SK-N-SH treated with all-trans-retinoic acid at 6 μM for 48 hours (cell line): ENCODE data around the gene ABHD11.

Source experiments
- ATAC-seq: fragments of 200-7000 bp; cut with Tn5 transposase; 3 replicates; pipeline ENCODE4 v1.9.1; 2020; ENCODE audit warnings: mild to moderate bottlenecking, moderate library complexity
- ARNTL ChIP-seq: fragments of 450-650 bp; formaldehyde crosslinking; IDR thresholded peaks from 2 replicates; pipeline ENCODE4 v1.5.0; 2020; ENCODE audit warnings: low read depth, mild to moderate bottlenecking, moderate library complexity, borderline replicate concordance
- BACH2 ChIP-seq: fragments of 250-450 bp; sonication (Bioruptor Pico); IDR thresholded peaks from 2 replicates; pipeline ENCODE4 v1.9.0; 2021; ENCODE audit warnings: mild to moderate bottlenecking, borderline replicate concordance
- CSDC2 ChIP-seq: fragments of 250-450 bp; sonication (Bioruptor Pico); IDR thresholded peaks from 2 replicates; pipeline ENCODE4 v1.5.0; 2020; ENCODE audit warnings: mild to moderate bottlenecking, moderate library complexity
- ESRRG ChIP-seq: fragments of 250-450 bp; sonication (Bioruptor Pico); IDR thresholded peaks from 2 replicates; pipeline ENCODE4 v1.6.1; 2021; ENCODE audit warnings: mild to moderate bottlenecking
- GLIS3 ChIP-seq: fragments of 250-450 bp; sonication (Bioruptor Pico); IDR thresholded peaks from 2 replicates; pipeline ENCODE4 v1.5.0; 2020; ENCODE audit warnings: mild to moderate bottlenecking, moderate library complexity
- ISL1 ChIP-seq: fragments of 250-450 bp; sonication (Bioruptor Pico); IDR thresholded peaks from 2 replicates; pipeline ENCODE4 v2.1.2; 2022; ENCODE audit warnings: mild to moderate bottlenecking, moderate library complexity
- OSR1 ChIP-seq: fragments of 250-450 bp; sonication (Bioruptor Pico); IDR thresholded peaks from 2 replicates; pipeline ENCODE4 v1.8.0; 2022; ENCODE audit warnings: moderate library complexity, mild to moderate bottlenecking, inconsistent platforms
- PPARA ChIP-seq: fragments of 250-450 bp; sonication (Bioruptor Pico); IDR thresholded peaks from 2 replicates; pipeline ENCODE4 v1.5.0; 2020; ENCODE audit warnings: mild to moderate bottlenecking, borderline replicate concordance
- RARB ChIP-seq: fragments of 250-450 bp; sonication (Bioruptor Pico); IDR thresholded peaks from 2 replicates; pipeline ENCODE4 v1.8.0; 2021; ENCODE audit warnings: mild to moderate bottlenecking, moderate library complexity
- SNAI2 ChIP-seq: fragments of 250-450 bp; sonication (Bioruptor Pico); IDR thresholded peaks from 2 replicates; pipeline ENCODE4 v1.5.0; 2020; ENCODE audit warnings: mild to moderate bottlenecking, moderate library complexity
- TCF4 ChIP-seq: fragments of 250-450 bp; sonication (Bioruptor Pico); IDR thresholded peaks from 2 replicates; pipeline ENCODE4 v1.8.0; 2021; ENCODE audit warnings: mild to moderate bottlenecking, moderate library complexity, borderline replicate concordance
- TOX ChIP-seq: fragments of 250-450 bp; sonication (Bioruptor Pico); IDR thresholded peaks from 2 replicates; pipeline ENCODE4 v1.8.0; 2021; ENCODE audit warnings: mild to moderate bottlenecking, moderate library complexity, borderline replicate concordance
- ZC3H10 ChIP-seq: fragments of 250-450 bp; sonication (Bioruptor Pico); IDR thresholded peaks from 2 replicates; pipeline ENCODE4 v1.5.1; 2021; ENCODE audit warnings: mild to moderate bottlenecking, moderate library complexity
- ZFP3 ChIP-seq: fragments of 250-450 bp; sonication (Bioruptor Pico); IDR thresholded peaks from 2 replicates; pipeline ENCODE4 v1.5.0; 2020; ENCODE audit warnings: mild to moderate bottlenecking, moderate library complexity
- ZFP30 ChIP-seq: fragments of 450-650 bp; formaldehyde crosslinking; IDR thresholded peaks from 2 replicates; pipeline ENCODE4 v1.5.0; 2022; ENCODE audit warnings: mild to moderate bottlenecking, moderate library complexity
- ZNF565 ChIP-seq: fragments of 450-650 bp; formaldehyde crosslinking; conservative IDR thresholded peaks from 2 replicates; pipeline ENCODE4 v1.5.0; 2020; ENCODE audit warnings: low read depth, mild to moderate bottlenecking, moderate library complexity
- ZNF70 ChIP-seq: fragments of 450-650 bp; formaldehyde crosslinking; IDR thresholded peaks from 2 replicates; pipeline ENCODE4 v1.5.0; 2020; ENCODE audit warnings: mild to moderate bottlenecking, moderate library complexity
- ZNF8 ChIP-seq: fragments of 450-650 bp; formaldehyde crosslinking; IDR thresholded peaks from 2 replicates; pipeline ENCODE4 v1.5.0; 2020; ENCODE audit warnings: mild to moderate bottlenecking, moderate library complexity
- TF ChIP-seq, protein P1 (sequence below): fragments of 250-450 bp; sonication (Bioruptor Pico); IDR thresholded peaks from 2 replicates; pipeline ENCODE4 v1.5.1; 2021; ENCODE audit warnings: mild to moderate bottlenecking, moderate library complexity
- TF ChIP-seq, protein P2 (sequence below): fragments of 250-450 bp; sonication (Bioruptor Pico); IDR thresholded peaks from 2 replicates; pipeline ENCODE4 v1.5.0; 2020; ENCODE audit warnings: mild to moderate bottlenecking, moderate library complexity
- TF ChIP-seq, protein P3 (sequence below): fragments of 250-450 bp; sonication (Bioruptor Pico); IDR thresholded peaks from 2 replicates; pipeline ENCODE4 v1.8.0; 2020; ENCODE audit warnings: mild to moderate bottlenecking, moderate library complexity, borderline replicate concordance
- TF ChIP-seq, protein P4 (sequence below): fragments of 250-450 bp; sonication (Bioruptor Pico); IDR thresholded peaks from 2 replicates; pipeline ENCODE4 v1.5.1; 2020; ENCODE audit warnings: low read depth, mild to moderate bottlenecking, moderate library complexity

Gene ABHD11

DNA sequence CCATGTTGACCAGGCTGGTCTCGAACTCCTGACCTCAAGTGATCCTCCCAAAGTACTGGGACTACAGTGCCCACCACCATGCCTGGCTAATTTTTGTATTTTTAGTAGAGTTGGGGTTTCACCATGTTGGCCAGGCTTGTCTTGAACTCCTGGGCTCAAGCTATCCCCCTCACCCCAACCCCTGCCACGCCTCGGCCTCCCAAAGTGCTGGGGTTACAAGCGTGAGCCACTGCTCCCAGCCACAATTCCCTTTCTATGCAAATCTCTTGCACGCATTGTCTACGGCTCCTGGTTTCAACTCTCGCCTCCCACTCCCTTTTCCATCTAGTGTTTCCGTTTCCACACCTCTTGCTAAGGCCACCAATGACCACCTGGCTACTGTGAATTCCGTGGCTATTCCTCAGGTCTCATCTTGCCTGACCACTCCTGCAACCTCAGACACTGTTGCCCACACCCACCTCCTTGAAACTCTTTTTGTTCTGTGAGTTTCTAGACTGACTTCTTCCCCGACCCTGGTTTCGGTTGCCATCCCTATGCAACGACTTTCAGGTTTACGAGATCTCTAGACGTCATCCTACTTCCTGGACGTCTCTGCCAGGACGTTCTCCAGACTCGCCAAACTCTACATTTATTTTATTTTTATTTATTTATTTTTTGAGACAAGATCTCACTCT, 28.1 kb upstream of the ABHD11 start:
- TF ChIP-seq GLIS3 (CRISPR knock-in tag) (no peak), ZFP3 (CRISPR knock-in tag) (no peak), TOX (CRISPR knock-in tag) (no peak), OSR1 (CRISPR knock-in tag) (no peak), BACH2 (no peak), ISL1 (no peak), ZNF8 (CRISPR knock-in tag) (no peak), TCF4 (CRISPR knock-in tag) (no peak), SNAI2 (CRISPR knock-in tag) (no peak), ZFP30 (no peak), ESRRG (CRISPR knock-in tag) (no peak)
- TF ChIP-seq, protein P1, sequence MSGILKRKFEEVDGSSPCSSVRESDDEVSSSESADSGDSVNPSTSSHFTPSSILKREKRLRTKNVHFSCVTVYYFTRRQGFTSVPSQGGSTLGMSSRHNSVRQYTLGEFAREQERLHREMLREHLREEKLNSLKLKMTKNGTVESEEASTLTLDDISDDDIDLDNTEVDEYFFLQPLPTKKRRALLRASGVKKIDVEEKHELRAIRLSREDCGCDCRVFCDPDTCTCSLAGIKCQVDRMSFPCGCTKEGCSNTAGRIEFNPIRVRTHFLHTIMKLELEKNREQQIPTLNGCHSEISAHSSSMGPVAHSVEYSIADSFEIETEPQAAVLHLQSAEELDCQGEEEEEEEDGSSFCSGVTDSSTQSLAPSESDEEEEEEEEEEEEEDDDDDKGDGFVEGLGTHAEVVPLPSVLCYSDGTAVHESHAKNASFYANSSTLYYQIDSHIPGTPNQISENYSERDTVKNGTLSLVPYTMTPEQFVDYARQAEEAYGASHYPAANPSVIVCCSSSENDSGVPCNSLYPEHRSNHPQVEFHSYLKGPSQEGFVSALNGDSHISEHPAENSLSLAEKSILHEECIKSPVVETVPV = no peak
- ATAC-seq = no peak

DNA sequence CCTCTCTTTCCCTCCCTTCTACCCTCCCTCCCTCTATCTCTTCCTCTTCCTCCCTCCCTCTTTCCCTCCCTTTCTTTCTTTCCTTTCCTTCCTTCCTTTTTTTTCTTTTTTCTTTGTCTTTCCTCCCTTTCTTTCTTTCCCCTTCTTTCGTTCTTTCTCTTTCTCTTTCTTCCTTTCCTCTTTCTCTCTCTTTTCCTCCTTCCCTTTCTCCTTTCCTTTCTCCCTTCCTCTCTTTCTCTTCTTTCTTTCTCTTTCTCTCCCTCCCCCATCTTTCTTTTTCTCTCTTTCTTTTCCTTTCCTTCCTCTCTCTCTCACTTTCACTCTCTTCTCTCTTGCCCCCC, 24.0 kb upstream of the ABHD11 start:
- no peak for ATAC-seq
- TF ChIP-seq ZFP30 (no peak), ZNF70 (CRISPR knock-in tag) (no peak)
- TF ChIP-seq, all 23 proteins: peak for 0

DNA sequence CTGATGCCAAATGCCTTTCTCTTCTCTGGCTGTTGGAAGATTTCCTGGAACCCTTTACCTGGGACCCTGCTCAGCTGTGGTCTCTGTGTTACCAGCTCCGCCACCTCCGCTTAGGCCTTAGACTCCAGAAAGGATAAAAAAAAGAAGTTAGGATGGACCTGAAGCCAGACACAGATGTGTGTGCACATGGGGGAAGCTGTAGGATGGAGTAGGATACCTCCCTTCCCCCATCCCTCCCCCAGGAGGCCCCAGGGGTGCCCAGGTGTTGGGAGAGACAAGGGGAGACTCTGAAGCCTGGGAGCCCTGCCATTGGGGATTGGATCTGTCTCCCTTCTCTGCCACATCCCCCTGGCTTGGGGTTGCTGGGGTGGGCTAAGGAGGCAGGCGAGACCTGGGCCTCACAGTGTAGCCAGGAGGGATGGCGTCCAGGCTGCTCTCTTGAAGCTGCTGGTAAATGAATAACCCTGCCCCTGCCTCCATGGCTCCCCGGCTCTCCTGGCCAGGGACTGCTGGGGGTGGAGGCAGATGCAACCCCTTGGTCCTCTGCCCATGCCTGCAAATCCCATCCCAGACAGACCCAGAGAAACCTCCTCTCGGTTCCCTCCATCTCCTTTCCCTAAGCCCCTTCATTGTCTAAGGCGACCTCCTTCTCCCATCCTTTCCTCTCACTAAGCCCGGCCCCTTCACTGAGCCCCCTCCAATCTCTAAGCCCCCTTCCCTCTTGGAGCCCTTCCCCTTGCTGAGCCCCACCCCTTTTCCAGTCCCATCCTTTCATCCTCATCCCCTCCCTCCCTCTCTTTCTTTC, 23.5 kb upstream of the ABHD11 start:
- peak; percentile 34 for ATAC-seq
- TF ChIP-seq ZC3H10 (CRISPR knock-in tag) = no peak
- no peak for TF ChIP-seq ZNF8 (CRISPR knock-in tag)
- no peak for TF ChIP-seq OSR1 (CRISPR knock-in tag)
- TF ChIP-seq, protein P2, sequence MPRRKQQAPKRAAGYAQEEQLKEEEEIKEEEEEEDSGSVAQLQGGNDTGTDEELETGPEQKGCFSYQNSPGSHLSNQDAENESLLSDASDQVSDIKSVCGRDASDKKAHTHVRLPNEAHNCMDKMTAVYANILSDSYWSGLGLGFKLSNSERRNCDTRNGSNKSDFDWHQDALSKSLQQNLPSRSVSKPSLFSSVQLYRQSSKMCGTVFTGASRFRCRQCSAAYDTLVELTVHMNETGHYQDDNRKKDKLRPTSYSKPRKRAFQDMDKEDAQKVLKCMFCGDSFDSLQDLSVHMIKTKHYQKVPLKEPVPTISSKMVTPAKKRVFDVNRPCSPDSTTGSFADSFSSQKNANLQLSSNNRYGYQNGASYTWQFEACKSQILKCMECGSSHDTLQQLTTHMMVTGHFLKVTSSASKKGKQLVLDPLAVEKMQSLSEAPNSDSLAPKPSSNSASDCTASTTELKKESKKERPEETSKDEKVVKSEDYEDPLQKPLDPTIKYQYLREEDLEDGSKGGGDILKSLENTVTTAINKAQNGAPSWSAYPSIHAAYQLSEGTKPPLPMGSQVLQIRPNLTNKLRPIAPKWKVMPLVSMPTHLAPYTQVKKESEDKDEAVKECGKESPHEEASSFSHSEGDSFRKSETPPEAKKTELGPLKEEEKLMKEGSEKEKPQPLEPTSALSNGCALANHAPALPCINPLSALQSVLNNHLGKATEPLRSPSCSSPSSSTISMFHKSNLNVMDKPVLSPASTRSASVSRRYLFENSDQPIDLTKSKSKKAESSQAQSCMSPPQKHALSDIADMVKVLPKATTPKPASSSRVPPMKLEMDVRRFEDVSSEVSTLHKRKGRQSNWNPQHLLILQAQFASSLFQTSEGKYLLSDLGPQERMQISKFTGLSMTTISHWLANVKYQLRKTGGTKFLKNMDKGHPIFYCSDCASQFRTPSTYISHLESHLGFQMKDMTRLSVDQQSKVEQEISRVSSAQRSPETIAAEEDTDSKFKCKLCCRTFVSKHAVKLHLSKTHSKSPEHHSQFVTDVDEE (CRISPR knock-in tag) = no peak
- TF ChIP-seq, protein P3, sequence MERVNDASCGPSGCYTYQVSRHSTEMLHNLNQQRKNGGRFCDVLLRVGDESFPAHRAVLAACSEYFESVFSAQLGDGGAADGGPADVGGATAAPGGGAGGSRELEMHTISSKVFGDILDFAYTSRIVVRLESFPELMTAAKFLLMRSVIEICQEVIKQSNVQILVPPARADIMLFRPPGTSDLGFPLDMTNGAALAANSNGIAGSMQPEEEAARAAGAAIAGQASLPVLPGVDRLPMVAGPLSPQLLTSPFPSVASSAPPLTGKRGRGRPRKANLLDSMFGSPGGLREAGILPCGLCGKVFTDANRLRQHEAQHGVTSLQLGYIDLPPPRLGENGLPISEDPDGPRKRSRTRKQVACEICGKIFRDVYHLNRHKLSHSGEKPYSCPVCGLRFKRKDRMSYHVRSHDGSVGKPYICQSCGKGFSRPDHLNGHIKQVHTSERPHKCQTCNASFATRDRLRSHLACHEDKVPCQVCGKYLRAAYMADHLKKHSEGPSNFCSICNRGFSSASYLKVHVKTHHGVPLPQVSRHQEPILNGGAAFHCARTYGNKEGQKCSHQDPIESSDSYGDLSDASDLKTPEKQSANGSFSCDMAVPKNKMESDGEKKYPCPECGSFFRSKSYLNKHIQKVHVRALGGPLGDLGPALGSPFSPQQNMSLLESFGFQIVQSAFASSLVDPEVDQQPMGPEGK (CRISPR knock-in tag) = no peak

DNA sequence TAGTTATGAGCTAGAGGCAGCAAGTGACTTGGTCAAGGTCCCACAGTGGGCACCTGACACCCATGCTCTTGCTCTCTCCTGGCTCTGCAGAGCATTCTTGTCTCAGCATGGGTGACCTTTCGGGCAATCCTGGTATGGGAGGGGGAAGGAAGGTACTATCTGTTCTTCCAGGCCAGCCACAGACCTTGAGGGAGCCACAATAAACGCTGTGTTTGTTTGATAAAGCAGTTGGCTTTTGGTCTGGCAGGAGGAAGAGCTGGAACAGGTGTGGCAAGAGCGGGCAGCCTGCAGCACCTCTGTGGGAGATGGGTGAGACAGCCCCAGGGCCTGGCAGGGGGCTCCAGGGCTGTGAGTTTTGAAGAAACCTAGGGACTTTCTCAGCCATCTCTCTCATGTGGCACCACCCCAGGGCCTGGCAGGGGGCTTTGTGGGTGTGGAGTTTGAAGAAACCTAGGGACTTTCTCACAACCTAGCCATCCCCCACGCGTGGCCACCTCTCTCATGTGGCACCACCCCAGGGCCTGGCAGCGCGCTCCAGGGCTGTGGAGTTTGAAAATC, 20.1 kb upstream of the ABHD11 start:
- ATAC-seq = no peak
- no peak for TF ChIP-seq CSDC2 (CRISPR knock-in tag)
- no peak for TF ChIP-seq ZNF70 (CRISPR knock-in tag)
- TF ChIP-seq ISL1 = no peak
- TF ChIP-seq SNAI2 (CRISPR knock-in tag) = no peak
- no peak for TF ChIP-seq OSR1 (CRISPR knock-in tag)
- TF ChIP-seq ZC3H10 (CRISPR knock-in tag) = no peak
- TF ChIP-seq, protein P3 (CRISPR knock-in tag) = no peak
- TF ChIP-seq ZNF8 (CRISPR knock-in tag) = no peak
- TF ChIP-seq RARB (CRISPR knock-in tag) = no peak
- no peak for TF ChIP-seq ARNTL (CRISPR knock-in tag)
- TF ChIP-seq, protein P2 (CRISPR knock-in tag) = no peak
- no peak for TF ChIP-seq TCF4 (CRISPR knock-in tag)
- TF ChIP-seq ESRRG (CRISPR knock-in tag) = no peak
- no peak for TF ChIP-seq ZFP3 (CRISPR knock-in tag)
- no peak for TF ChIP-seq ZNF565 (CRISPR knock-in tag)
- TF ChIP-seq BACH2 = no peak
- TF ChIP-seq, protein P4, sequence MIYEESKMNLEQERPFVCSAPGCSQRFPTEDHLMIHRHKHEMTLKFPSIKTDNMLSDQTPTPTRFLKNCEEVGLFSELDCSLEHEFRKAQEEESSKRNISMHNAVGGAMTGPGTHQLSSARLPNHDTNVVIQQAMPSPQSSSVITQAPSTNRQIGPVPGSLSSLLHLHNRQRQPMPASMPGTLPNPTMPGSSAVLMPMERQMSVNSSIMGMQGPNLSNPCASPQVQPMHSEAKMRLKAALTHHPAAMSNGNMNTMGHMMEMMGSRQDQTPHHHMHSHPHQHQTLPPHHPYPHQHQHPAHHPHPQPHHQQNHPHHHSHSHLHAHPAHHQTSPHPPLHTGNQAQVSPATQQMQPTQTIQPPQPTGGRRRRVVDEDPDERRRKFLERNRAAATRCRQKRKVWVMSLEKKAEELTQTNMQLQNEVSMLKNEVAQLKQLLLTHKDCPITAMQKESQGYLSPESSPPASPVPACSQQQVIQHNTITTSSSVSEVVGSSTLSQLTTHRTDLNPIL (CRISPR knock-in tag) = no peak
- no peak for TF ChIP-seq PPARA (CRISPR knock-in tag)
